ENCODE measurements around the gene PYGO2.
A peak's percentile ranks its signal among the peaks of the same experiment; 100 is the strongest.
"Not testable (repeated sequence)": the region's sequence is repeated elsewhere in the genome, so short reads cannot be mapped to it uniquely, and the experiment has no call there.

Gene PYGO2

DNA sequence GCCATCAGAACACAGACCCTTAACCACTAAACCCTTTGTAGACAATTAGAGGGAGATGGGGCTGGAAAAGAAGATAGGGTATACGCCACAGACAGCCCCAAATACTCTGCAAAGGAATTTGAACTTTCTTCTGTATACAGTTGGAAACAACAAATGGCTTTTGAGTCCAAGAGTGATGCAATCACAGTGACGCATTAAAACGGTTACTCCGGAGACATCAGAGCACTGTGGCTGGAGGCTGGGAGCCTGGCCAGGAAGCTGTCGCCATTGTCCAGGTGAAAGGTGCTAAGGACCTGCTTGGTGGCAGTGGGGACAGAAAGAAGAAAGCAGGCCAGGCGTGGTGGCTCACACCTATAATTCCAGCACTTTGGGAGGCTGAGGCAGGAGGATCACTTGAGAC lies 25.7 kb upstream of the PYGO2 start:
- Histone ChIP-seq H3K4me1 (ENCODE audit: control insufficient read depth, insufficient read depth, low read length) (peaks cover 12% of the 10 kb centered on the region), H3K36me3 (ENCODE audit: control insufficient read depth, insufficient read depth, low read length) (no peaks in the 10 kb centered on the region), H3K9me3 (ENCODE audit: control insufficient read depth, low read length) (no peaks in the 10 kb centered on the region), H3K4me3 (ENCODE audit: low read length) (no peak overlapping the region), H3K9ac (ENCODE audit: low read length) (no peak overlapping the region), H3K27me3 (ENCODE audit: control insufficient read depth, insufficient read depth, low read length) (no peaks in the 10 kb centered on the region)

- H3K36me3 ChIP-seq (ENCODE audit: control insufficient read depth, insufficient read depth, low read length) = not testable (repeated sequence)
These were observed 25.2 kb upstream of the PYGO2 start for GRCh38 chr1:154986736-154987135.

GRCh38 chr1:154983776-154984466 lies 22.3 kb upstream of the PYGO2 start:
- no peaks in the 10 kb centered on the region for H3K9me3 ChIP-seq (ENCODE audit: control insufficient read depth, low read length)
- H3K36me3 ChIP-seq (ENCODE audit: control insufficient read depth, insufficient read depth, low read length) = no peaks in the 10 kb centered on the region
- peak overlapping the region; percentile 82 for H3K9ac ChIP-seq (ENCODE audit: low read length)
- H3K27me3 ChIP-seq (ENCODE audit: control insufficient read depth, insufficient read depth, low read length) = no peaks in the 10 kb centered on the region
- peak overlapping the region; percentile 95 for H3K4me3 ChIP-seq (ENCODE audit: low read length)
- peaks cover 13% of the 10 kb centered on the region for H3K4me1 ChIP-seq (ENCODE audit: control insufficient read depth, insufficient read depth, low read length)

More at GRCh38 chr1:154986736-154987135, 25.2 kb upstream of the PYGO2 start:
- peaks cover 13% of the 10 kb centered on the region for H3K4me1 ChIP-seq (ENCODE audit: control insufficient read depth, insufficient read depth, low read length)
- not testable (repeated sequence) for H3K27me3 ChIP-seq (ENCODE audit: control insufficient read depth, insufficient read depth, low read length); H3K4me3 ChIP-seq (ENCODE audit: low read length); H3K9me3 ChIP-seq (ENCODE audit: control insufficient read depth, low read length); H3K9ac ChIP-seq (ENCODE audit: low read length)

DNA sequence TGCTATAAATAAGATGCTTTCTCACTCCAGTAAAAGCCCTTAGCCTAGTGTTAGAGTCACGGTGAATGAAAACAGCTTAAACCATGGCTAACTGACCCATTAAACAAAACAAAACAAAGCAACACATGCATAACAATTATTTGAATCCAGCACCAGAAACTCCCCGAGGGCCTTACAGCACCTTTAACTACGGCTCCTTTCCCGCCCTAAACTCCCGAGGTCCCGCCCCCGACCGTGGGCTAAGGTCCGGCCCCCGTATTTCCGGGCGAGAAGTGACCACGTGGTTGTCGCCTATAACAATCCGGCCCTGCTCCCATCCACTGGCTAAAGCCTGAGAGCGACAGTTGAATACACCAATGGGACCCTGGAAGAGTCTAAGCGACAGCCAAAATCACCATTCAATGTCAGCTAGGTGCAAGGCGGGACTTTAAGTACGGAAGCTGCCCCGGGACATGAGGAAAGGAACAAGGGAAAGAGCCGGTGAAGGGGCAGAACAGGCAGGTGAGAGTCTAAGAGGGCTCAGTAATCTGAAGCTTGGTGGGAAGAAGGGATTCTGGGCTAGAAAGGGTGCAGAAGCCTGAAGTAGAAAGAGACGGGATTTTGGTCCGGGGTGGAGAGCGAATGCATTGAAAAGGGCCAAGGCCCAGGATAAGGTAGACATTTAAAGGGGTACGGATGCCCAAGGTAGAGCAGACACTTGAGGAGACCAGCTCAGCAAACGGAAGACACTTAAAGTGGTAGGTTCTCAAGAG lies 21.5 kb upstream of the PYGO2 start, which contains the start of gene FLAD1:
Gene FLAD1 (plus strand): TSS at position 448 of the 752 bp plus-strand sequence. CDS start 351 bp downstream, outside the sequence.
- peak within 1 kb of the TSS; percentile 82 for H3K9ac ChIP-seq (ENCODE audit: low read length)
- H3K9me3 ChIP-seq (ENCODE audit: control insufficient read depth, low read length) = no peaks in the 10 kb centered on the region
- H3K4me1 ChIP-seq (ENCODE audit: control insufficient read depth, insufficient read depth, low read length) = peaks cover 13% of the 10 kb centered on the region
- H3K36me3 ChIP-seq (ENCODE audit: control insufficient read depth, insufficient read depth, low read length) = no peaks in the 10 kb centered on the region
- peak within 1 kb of the TSS; percentile 95 for H3K4me3 ChIP-seq (ENCODE audit: low read length)
- H3K27me3 ChIP-seq (ENCODE audit: control insufficient read depth, insufficient read depth, low read length) = no peaks in the 10 kb centered on the region

DNA sequence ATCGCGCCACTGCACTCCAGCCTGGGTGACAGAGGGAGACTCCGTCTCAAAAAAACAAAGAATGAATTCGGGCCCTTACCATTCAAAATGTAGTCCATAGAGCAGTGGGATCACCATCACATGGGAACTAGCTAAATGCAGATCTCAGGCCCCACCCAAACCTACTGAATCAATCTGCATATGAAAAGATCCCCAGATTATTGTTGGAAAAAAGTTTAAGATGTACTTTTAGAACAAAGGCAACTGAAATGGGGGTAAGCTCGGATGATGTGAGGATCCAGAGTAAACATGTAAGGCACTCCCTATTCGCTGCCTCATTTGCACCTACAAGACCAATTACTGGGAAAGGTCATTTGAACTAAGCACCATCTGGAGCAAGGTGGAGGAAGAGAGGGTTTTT lies 20.8 kb upstream of the PYGO2 start:
- peak overlapping the region; percentile 82 for H3K9ac ChIP-seq (ENCODE audit: low read length)
- H3K4me1 ChIP-seq (ENCODE audit: control insufficient read depth, insufficient read depth, low read length) = peaks cover 13% of the 10 kb centered on the region
- H3K4me3 ChIP-seq (ENCODE audit: low read length) = no peak overlapping the region
- H3K36me3 ChIP-seq (ENCODE audit: control insufficient read depth, insufficient read depth, low read length) = no peaks in the 10 kb centered on the region
- no peaks in the 10 kb centered on the region for H3K9me3 ChIP-seq (ENCODE audit: control insufficient read depth, low read length)
- no peaks in the 10 kb centered on the region for H3K27me3 ChIP-seq (ENCODE audit: control insufficient read depth, insufficient read depth, low read length)

- Histone ChIP-seq H3K4me1 (ENCODE audit: control insufficient read depth, insufficient read depth, low read length) (peaks cover 12% of the 10 kb centered on the region), H3K27me3 (ENCODE audit: control insufficient read depth, insufficient read depth, low read length) (no peaks in the 10 kb centered on the region), H3K4me3 (ENCODE audit: low read length) (no peak overlapping the region), H3K9me3 (ENCODE audit: control insufficient read depth, low read length) (no peaks in the 10 kb centered on the region), H3K9ac (ENCODE audit: low read length) (no peak overlapping the region), H3K36me3 (ENCODE audit: control insufficient read depth, insufficient read depth, low read length) (no peaks in the 10 kb centered on the region)
These were observed 16.8 kb upstream of the PYGO2 start for GRCh38 chr1:154978360-154978759.

- not testable (repeated sequence) for H3K4me3 ChIP-seq (ENCODE audit: low read length); H3K9me3 ChIP-seq (ENCODE audit: control insufficient read depth, low read length); H3K27me3 ChIP-seq (ENCODE audit: control insufficient read depth, insufficient read depth, low read length); H3K36me3 ChIP-seq (ENCODE audit: control insufficient read depth, insufficient read depth, low read length); H3K9ac ChIP-seq (ENCODE audit: low read length)
- H3K4me1 ChIP-seq (ENCODE audit: control insufficient read depth, insufficient read depth, low read length) = peaks cover 17% of the 10 kb centered on the region
These were observed 16.2 kb upstream of the PYGO2 start for GRCh38 chr1:154977762-154978161.

DNA sequence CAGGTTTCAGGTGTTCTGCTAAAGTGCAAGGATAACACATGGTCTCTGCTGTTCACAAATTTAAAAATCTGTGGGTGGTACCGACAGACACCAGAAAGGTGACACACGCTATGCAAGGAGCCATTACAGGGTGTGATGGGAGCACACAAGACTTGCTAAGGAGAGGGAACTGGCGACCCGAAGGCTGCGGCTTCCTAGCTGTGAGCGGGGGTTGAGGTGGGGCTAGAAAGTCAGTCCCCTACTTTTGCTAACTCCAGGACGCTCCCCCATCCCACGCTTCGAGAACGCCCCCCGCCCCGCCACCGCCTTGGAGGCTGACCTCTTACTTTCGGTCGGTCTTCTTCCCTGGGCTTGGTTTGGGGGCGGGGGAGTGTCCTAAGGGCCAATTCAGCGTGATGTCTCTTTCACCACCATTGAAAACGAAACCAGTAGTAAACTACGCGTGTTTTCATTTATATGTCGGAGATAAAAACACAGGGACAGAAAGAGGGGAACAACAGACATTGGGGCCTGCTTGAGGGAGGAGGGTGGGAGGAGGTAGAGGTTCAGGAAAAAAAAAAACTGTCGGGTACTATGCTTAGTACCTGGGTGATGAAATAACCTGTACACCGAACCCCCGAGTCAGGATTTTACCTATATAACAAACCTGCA lies 14.0 kb upstream of the PYGO2 start:
- no peaks in the 10 kb centered on the region for H3K9me3 ChIP-seq (ENCODE audit: control insufficient read depth, low read length)
- H3K9ac ChIP-seq (ENCODE audit: low read length) = peak overlapping the region; percentile 88
- peaks cover 34% of the 10 kb centered on the region for H3K4me1 ChIP-seq (ENCODE audit: control insufficient read depth, insufficient read depth, low read length)

GRCh38 chr1:154974808-154975408 lies 13.3 kb upstream of the PYGO2 start:
- peak overlapping the region; percentile 88 for H3K9ac ChIP-seq (ENCODE audit: low read length)
- H3K4me3 ChIP-seq (ENCODE audit: low read length) = peak overlapping the region; percentile 70
- no peaks in the 10 kb centered on the region for H3K27me3 ChIP-seq (ENCODE audit: control insufficient read depth, insufficient read depth, low read length)
- no peaks in the 10 kb centered on the region for H3K36me3 ChIP-seq (ENCODE audit: control insufficient read depth, insufficient read depth, low read length)
- H3K9me3 ChIP-seq (ENCODE audit: control insufficient read depth, low read length) = no peaks in the 10 kb centered on the region
- H3K4me1 ChIP-seq (ENCODE audit: control insufficient read depth, insufficient read depth, low read length) = peaks cover 40% of the 10 kb centered on the region

More for the DNA sequence above, 14.0 kb upstream of the PYGO2 start:
- peak overlapping the region; percentile 70 for H3K4me3 ChIP-seq (ENCODE audit: low read length)
- no peaks in the 10 kb centered on the region for H3K27me3 ChIP-seq (ENCODE audit: control insufficient read depth, insufficient read depth, low read length)
- no peaks in the 10 kb centered on the region for H3K36me3 ChIP-seq (ENCODE audit: control insufficient read depth, insufficient read depth, low read length)

DNA sequence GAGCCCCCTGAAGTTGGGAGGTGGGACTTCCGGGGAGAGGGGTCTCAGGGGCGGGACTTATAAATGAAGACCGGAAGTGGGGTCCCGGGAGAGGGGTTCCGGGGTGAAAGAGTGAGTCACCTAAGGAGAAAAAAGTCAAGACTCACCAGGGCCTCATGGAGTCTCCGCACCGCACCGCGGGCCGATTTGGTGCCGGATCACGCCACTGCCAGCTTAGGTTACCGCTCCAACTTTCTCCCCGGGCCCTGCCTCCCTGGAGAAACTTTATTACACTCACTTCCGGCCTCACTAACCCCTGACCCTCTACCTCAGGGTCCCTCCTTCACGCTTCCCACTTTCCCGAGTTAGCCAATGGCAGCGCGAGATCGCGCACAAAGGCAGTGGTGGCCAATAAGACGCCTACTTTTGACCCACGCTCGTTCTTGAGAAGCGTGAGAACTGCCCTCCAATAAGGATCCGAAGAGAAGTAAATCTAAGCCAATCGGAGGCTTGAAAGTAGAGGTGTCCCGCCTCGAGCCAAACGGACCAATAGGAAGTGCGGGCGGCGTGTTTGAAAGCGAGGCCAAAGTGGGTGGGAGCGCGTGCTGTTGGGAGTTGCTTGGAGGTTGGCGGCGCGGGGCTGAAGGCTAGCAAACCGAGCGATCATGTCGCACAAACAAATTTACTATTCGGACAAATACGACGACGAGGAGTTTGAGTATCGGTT lies 12.7 kb upstream of the PYGO2 start, which contains the start of gene CKS1B:
Gene CKS1B (plus strand): TSS at position 580 of the 706 bp plus-strand sequence. CDS start 65 bp downstream, at position 645.
- H3K9me3 ChIP-seq (ENCODE audit: control insufficient read depth, low read length) = no peaks in the 10 kb centered on the region
- peaks cover 47% of the 10 kb centered on the region for H3K4me1 ChIP-seq (ENCODE audit: control insufficient read depth, insufficient read depth, low read length)

GRCh38 chr1:154973344-154974101 lies 11.9 kb upstream of the PYGO2 start:
- Histone ChIP-seq H3K36me3 (ENCODE audit: control insufficient read depth, insufficient read depth, low read length) (peaks cover 5% of the 10 kb centered on the region), H3K4me3 (ENCODE audit: low read length) (peak overlapping the region; percentile 37), H3K9me3 (ENCODE audit: control insufficient read depth, low read length) (no peaks in the 10 kb centered on the region), H3K27me3 (ENCODE audit: control insufficient read depth, insufficient read depth, low read length) (no peaks in the 10 kb centered on the region), H3K4me1 (ENCODE audit: control insufficient read depth, insufficient read depth, low read length) (peaks cover 47% of the 10 kb centered on the region), H3K9ac (ENCODE audit: low read length) (peak overlapping the region; percentile 77)

More for the DNA sequence above, 12.7 kb upstream of the PYGO2 start, which contains the start of gene CKS1B:
- no peaks in the 10 kb centered on the region for H3K27me3 ChIP-seq (ENCODE audit: control insufficient read depth, insufficient read depth, low read length)
- peak within 1 kb of the TSS; percentile 88 for H3K9ac ChIP-seq (ENCODE audit: low read length)
- H3K4me3 ChIP-seq (ENCODE audit: low read length) = peak within 1 kb of the TSS; percentile 70
- H3K36me3 ChIP-seq (ENCODE audit: control insufficient read depth, insufficient read depth, low read length) = peaks cover 5% of the 10 kb centered on the region

All from mucosa of stomach (tissue), 1 donor.